Astrocyte (in vitro differentiated cells and primary cell): ENCODE measurements around the gene CWH43. TPM values are rescaled to one million over a fixed set of nuclear protein-coding genes. Genes with fewer than 3 reads are reported as not detected.
"Not testable (repeated sequence)": the region's sequence is repeated elsewhere in the genome, so short reads cannot be mapped to it uniquely, and the experiment has no call there.

Source experiments
- DNase-seq: peaks from one replicate; pipeline ENCODE4 v3.0.0-alpha.2; 2010; ENCODE audit warnings: low read depth
- FAIRE-seq: peaks from 2 replicates; lab custom pipeline; 2011; peaks lifted over from hg19 to GRCh38; lab: Jason Lieb, UNC
- H2AFZ ChIP-seq: 2 replicates; pipeline ENCODE4 v1.6.0; 2012; ENCODE audit warnings: low read depth, low read length, inconsistent platforms
- H3K27ac ChIP-seq: 2 replicates; pipeline ENCODE4 v1.5.1; 2011; ENCODE audit warnings: low read depth, low read length, inconsistent platforms
- H3K27me3 ChIP-seq: 2 replicates; pipeline ENCODE4 v1.6.0; 2011; ENCODE audit warnings: low read length, inconsistent platforms; ENCODE audit not compliant: insufficient read depth
- H3K36me3 ChIP-seq: 2 replicates; pipeline ENCODE4 v1.5.1; 2011; ENCODE audit warnings: low read length, inconsistent platforms; ENCODE audit not compliant: insufficient read depth
- H3K4me1 ChIP-seq: 2 replicates; pipeline ENCODE4 v1.5.1; 2011; ENCODE audit warnings: low read length, inconsistent platforms; ENCODE audit not compliant: insufficient read depth
- H3K4me2 ChIP-seq: 2 replicates; pipeline ENCODE4 v1.6.0; 2012; ENCODE audit warnings: low read length, inconsistent platforms
- H3K4me3 ChIP-seq: 2 replicates; pipeline ENCODE4 v1.5.1; 2011; ENCODE audit warnings: low read depth, mild to moderate bottlenecking, low read length, inconsistent platforms; ENCODE audit not compliant: insufficient read depth
- H3K79me2 ChIP-seq: 2 replicates; pipeline ENCODE4 v1.6.0; 2012; ENCODE audit warnings: mild to moderate bottlenecking, low read length, inconsistent platforms; ENCODE audit not compliant: insufficient read depth
- H3K9ac ChIP-seq: 2 replicates; pipeline ENCODE4 v1.6.0; 2012; ENCODE audit warnings: mild to moderate bottlenecking, low read length, inconsistent platforms
- H3K9me3 ChIP-seq: 2 replicates; pipeline ENCODE4 v1.5.1; 2012; ENCODE audit warnings: low read depth, mild to moderate bottlenecking, low read length, inconsistent platforms; ENCODE audit not compliant: insufficient read depth
- H4K20me1 ChIP-seq: 2 replicates; pipeline ENCODE4 v1.6.0; 2012; ENCODE audit warnings: low read length, inconsistent platforms; ENCODE audit not compliant: insufficient read depth
- H3K27ac Mint-ChIP-seq: one replicate; pipeline ENCODE4 v1.8.0; 2021; ENCODE audit warnings: mild to moderate bottlenecking, mixed read lengths; ENCODE audit not compliant: unreplicated experiment
- H3K27me3 Mint-ChIP-seq: one replicate; pipeline ENCODE4 v1.8.0; 2021; ENCODE audit warnings: low read depth, mixed read lengths; ENCODE audit not compliant: unreplicated experiment
- H3K36me3 Mint-ChIP-seq: one replicate; pipeline ENCODE4 v1.8.0; 2021; ENCODE audit warnings: low read depth, mixed read lengths; ENCODE audit not compliant: unreplicated experiment
- H3K4me1 Mint-ChIP-seq: one replicate; pipeline ENCODE4 v1.8.0; 2021; ENCODE audit warnings: low read depth, mixed read lengths; ENCODE audit not compliant: unreplicated experiment
- H3K4me3 Mint-ChIP-seq: one replicate; pipeline ENCODE4 v1.8.0; 2021; ENCODE audit warnings: mild to moderate bottlenecking, moderate library complexity, mixed read lengths; ENCODE audit not compliant: unreplicated experiment
- H3K9me3 Mint-ChIP-seq: one replicate; pipeline ENCODE4 v1.8.0; 2021; ENCODE audit warnings: mild to moderate bottlenecking, mixed read lengths; ENCODE audit not compliant: unreplicated experiment
- total RNA-seq: library from RNA; stranded (reverse); gene quantifications from 2 replicates; pipeline ENCODE4 v1.2.1, GENCODE V29; 2021

CWH43 gene
- total RNA-seq, 1 donor from 2014 or later: not detected

DNA sequence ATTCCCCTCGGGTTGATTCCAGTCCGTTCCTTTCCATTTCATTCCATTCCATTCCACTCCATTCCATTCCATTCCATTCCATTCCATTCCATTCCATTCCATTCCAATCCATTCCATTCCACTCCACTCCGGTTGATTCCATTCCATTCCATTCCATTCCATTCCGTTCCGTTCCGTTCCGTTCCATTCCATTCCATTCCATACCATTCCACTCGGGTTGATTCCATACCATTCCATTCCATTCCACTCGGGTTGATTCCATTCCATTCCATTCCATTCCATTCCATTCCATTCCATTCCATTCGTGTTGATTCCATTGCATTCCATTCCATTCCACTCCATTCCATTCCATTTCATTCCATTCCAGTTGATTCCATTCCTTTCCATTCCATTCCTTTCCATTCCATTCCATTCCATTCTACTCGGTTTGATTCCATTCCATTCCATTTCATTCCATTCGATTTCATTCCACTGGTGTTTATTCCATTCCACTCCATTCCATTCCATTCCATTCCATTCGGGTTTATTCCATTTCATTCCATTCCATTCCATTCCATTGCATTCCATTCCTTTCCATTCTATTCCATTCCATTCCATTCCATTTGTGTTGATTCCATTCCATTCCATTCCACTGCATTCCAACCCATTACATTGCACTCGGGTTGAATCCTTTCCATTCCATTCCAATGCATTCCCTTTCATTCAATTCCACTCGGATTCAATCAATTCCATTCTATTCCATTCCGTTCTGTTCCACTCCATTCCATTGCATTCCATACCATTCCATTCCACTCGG lies 122.3 kb downstream of the CWH43 start:
- H2AFZ ChIP-seq, H3K79me2 ChIP-seq, H3K27ac Mint-ChIP-seq, DNase-seq, H3K9ac ChIP-seq, H3K27ac ChIP-seq, H3K36me3 ChIP-seq, H3K4me3 Mint-ChIP-seq, H3K4me3 ChIP-seq, FAIRE-seq, H3K4me1 Mint-ChIP-seq, H3K36me3 Mint-ChIP-seq, H3K27me3 ChIP-seq, H3K4me2 ChIP-seq, H3K27me3 Mint-ChIP-seq, H3K4me1 ChIP-seq, H4K20me1 ChIP-seq: not testable (repeated sequence)
- H3K9me3 Mint-ChIP-seq: peaks cover 83% of the 10 kb centered on the region
- peaks cover 59% of the 10 kb centered on the region for H3K9me3 ChIP-seq

DNA sequence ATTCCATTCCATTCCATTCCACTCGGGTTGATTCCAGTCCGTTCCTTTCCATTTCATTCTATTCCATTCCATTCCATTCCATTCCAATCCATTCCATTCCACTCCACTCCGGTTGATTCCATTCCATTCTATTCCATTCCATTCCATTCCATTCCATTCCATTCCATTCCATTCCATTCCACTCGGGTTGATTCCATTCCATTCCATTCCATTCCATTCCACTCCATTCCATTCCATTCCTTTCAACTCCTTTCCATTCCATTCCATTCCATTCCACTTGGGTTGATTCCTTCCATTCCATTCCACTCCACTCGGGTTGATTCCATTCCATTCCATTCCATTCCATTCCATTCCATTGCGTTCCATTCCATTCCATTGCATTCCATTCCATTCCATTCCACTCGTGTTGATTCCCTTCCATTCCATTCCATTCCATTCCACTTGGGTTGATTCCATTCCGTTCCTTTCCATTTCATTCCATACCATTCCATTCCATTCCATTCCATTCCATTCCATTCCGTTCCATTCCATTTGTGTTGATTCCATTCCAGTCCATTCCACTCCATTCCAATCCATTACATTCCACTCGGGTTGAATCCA lies 123.6 kb downstream of the CWH43 start:
- not testable (repeated sequence) for FAIRE-seq, H3K27me3 Mint-ChIP-seq, DNase-seq, H3K4me1 Mint-ChIP-seq, H3K4me3 Mint-ChIP-seq, H3K4me3 ChIP-seq, H3K36me3 Mint-ChIP-seq, H3K27ac Mint-ChIP-seq, H3K27ac ChIP-seq, H2AFZ ChIP-seq, H3K4me2 ChIP-seq, H3K36me3 ChIP-seq, H3K79me2 ChIP-seq, H4K20me1 ChIP-seq, H3K27me3 ChIP-seq, H3K4me1 ChIP-seq, H3K9ac ChIP-seq
- H3K9me3 ChIP-seq: peaks cover 52% of the 10 kb centered on the region
- H3K9me3 Mint-ChIP-seq: peaks cover 85% of the 10 kb centered on the region

DNA sequence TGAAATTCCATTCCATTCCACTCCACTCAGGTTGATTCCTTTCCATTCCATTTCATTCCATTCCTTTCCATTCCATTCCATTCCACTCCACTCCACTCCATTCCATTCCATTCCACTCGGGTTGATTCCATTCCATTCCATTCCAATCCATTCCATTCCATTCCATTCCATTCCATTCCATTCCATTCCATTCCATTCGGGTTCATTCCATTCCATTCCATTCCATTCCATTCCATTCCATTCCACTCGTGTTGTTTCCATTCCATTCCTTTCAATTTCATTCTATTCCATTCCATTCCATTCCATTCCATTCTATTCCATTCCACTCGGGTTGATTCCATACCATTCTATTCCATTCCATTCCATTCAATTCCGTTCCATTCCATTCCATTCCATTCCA lies 124.5 kb downstream of the CWH43 start:
- peaks cover 84% of the 10 kb centered on the region for H3K9me3 Mint-ChIP-seq
- not testable (repeated sequence) for H3K4me1 ChIP-seq, FAIRE-seq, H3K9ac ChIP-seq, H3K27ac Mint-ChIP-seq, H3K27me3 ChIP-seq, H4K20me1 ChIP-seq, H3K27me3 Mint-ChIP-seq, H3K36me3 ChIP-seq, H3K4me2 ChIP-seq, H3K4me3 Mint-ChIP-seq, H2AFZ ChIP-seq, H3K4me3 ChIP-seq, H3K79me2 ChIP-seq, DNase-seq, H3K36me3 Mint-ChIP-seq, H3K27ac ChIP-seq, H3K4me1 Mint-ChIP-seq
- H3K9me3 ChIP-seq: peaks cover 49% of the 10 kb centered on the region

Other genes with a start within 250 kb of the CWH43 start
- gene FRYL, start 206.0 kb upstream of the CWH43 start, total RNA-seq: 70.0 and 72.0 TPM in 2 replicates
- 144 and 146 TPM in 2 replicates for gene OCIAD1, start 155.2 kb upstream of the CWH43 start, total RNA-seq
- gene OCIAD2, start 79.5 kb upstream of the CWH43 start, total RNA-seq: 50.3 and 76.1 TPM in 2 replicates